ENCODE results near the gene RUSC2. TPM values are rescaled to one million over a fixed set of nuclear protein-coding genes. Genes with fewer than 3 reads are reported as not detected.
A peak's percentile ranks its signal among the peaks of the same experiment; 100 is the strongest.
"Not testable (repeated sequence)": the region's sequence is repeated elsewhere in the genome, so short reads cannot be mapped to it uniquely, and the experiment has no call there.

Gene RUSC2
- 4.4 and 5.8 TPM in 2 replicates for total RNA-seq

DNA sequence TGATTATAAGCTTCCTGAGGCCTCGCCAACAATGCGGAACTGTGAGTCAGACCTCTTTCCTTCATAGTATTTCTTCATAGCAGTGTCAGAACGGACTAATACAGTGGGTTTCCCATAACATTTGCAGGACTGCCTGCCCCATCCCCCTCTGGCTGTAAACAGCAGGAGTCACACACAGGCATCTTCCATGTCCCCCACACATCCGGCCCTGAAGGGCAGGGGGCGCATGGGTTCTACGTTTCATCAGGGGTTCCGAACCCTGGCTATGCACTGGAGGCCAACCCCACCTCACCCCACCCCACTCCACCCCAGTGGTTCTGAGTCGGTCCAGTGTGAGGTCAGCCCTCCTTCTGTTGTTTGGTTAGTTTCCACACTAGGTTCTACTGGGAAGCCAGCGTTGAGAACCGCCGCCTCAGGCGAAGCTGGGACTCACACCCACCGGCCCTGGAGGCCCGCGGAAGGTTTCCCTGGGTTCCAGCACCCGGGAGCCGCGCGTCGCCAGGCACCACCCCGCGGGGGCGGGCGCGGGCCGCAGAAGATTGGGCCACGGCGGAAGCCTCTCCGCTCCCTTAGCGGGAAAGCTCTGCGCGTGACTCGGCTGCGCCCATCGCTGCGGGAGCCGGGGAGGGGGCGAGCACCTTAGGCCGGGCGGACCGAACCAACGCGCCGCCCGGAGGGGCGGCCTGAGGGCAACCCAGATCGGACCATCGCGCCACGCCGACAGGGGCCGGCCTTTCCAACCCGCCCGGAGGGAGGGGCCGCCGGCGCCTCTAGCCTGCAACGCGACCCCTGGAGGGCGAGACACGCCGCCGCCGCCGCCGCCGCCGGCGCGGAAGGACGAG lies at the start of gene RUSC2:
RUSC2 (plus strand) TSS at position 799 of the 842 bp plus-strand sequence. CDS start 56,411 bp downstream, outside the sequence.
- Mint-ChIP-seq H3K9me3 (peaks cover 5% of the 10 kb centered on the region), H3K36me3 (ENCODE audit: low read depth) (peaks cover 5% of the 10 kb centered on the region), H3K27me3 (ENCODE audit: insufficient read depth) (peaks cover 14% of the 10 kb centered on the region), H3K4me1 (ENCODE audit: low read depth) (peaks cover 35% of the 10 kb centered on the region), H3K27ac (peak within 1 kb of the TSS; percentile 63), H3K4me3 (peak within 1 kb of the TSS; percentile 88)
- DNase-seq (ENCODE audit: low spot score), result peak; percentile 51
- intact Hi-C loops (cut with micrococcal nuclease), result no loop called here

GRCh38 chr9:35446012-35446411 lies 43.9 kb upstream of the RUSC2 start:
- Mint-ChIP-seq H3K9me3 (no peaks in the 10 kb centered on the region), H3K27me3 (ENCODE audit: insufficient read depth) (peaks cover 13% of the 10 kb centered on the region), H3K4me1 (ENCODE audit: low read depth) (no peaks in the 10 kb centered on the region), H3K27ac (no peak overlapping the region), H3K36me3 (ENCODE audit: low read depth) (no peaks in the 10 kb centered on the region), H3K4me3 (no peak overlapping the region)
- intact Hi-C loops (cut with micrococcal nuclease), result no loop called here
- no peak for DNase-seq (ENCODE audit: low spot score)

DNA sequence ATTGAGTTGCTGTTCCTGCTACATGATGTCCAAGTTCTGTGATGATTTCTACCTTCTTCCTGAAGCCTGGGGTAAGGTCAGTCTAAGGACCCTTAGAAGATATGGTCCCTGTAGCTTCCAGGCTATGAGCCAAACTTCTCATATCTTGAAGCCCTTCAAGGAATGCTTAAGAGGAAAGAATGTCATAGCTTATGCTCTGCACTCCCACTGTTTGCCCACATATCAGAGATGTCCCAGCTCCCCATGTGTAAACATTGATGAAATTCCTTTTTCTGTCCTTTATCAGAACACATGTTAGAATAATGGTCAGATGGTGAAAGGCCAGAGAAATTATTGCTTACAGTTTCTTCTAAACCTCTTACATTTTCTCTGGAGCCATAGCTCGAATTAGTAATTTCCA lies 41.4 kb upstream of the RUSC2 start:
- no peaks in the 10 kb centered on the region for H3K4me1 Mint-ChIP-seq (ENCODE audit: low read depth)
- intact Hi-C loops (cut with micrococcal nuclease), result no loop called here

DNA sequence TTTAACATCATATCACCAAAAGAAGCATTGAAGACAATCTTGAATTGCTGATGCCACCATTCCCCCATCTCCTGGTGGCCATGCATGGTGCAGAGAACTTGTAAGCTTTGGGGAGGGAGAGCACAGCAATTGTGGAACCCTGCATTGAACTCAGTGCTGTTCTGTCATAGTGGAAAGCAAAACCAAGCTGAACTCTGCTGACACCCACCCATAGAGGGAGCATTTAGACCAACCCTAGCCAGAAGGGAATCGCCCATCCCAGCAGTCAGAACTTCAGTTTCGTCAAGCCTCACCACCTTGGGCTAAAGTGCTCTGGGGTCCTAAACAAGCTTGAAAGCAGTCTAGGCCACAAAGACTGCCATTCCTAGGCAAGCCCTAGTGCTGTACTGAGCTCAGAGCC lies 37.4 kb upstream of the RUSC2 start:
- Mint-ChIP-seq H3K4me3 (no peak overlapping the region), H3K4me1 (ENCODE audit: low read depth) (no peaks in the 10 kb centered on the region), H3K36me3 (ENCODE audit: low read depth) (no peaks in the 10 kb centered on the region), H3K27ac (no peak overlapping the region), H3K9me3 (no peaks in the 10 kb centered on the region), H3K27me3 (ENCODE audit: insufficient read depth) (peaks cover 10% of the 10 kb centered on the region)
- no peak for DNase-seq (ENCODE audit: low spot score)
- intact Hi-C loops (cut with micrococcal nuclease), result no loop called here

More for the DNA sequence above, 41.4 kb upstream of the RUSC2 start:
- H3K36me3 Mint-ChIP-seq (ENCODE audit: low read depth), result no peaks in the 10 kb centered on the region
- H3K27me3 Mint-ChIP-seq (ENCODE audit: insufficient read depth), result peaks cover 16% of the 10 kb centered on the region
- DNase-seq (ENCODE audit: low spot score), result no peak
- no peak overlapping the region for H3K4me3 Mint-ChIP-seq
- no peaks in the 10 kb centered on the region for H3K9me3 Mint-ChIP-seq
- no peak overlapping the region for H3K27ac Mint-ChIP-seq

GRCh38 chr9:35453786-35454185 lies 36.1 kb upstream of the RUSC2 start:
- H3K27me3 Mint-ChIP-seq (ENCODE audit: insufficient read depth), result peaks cover 9% of the 10 kb centered on the region
- H3K27ac Mint-ChIP-seq, result no peak overlapping the region
- no peaks in the 10 kb centered on the region for H3K36me3 Mint-ChIP-seq (ENCODE audit: low read depth)
- no peak overlapping the region for H3K4me3 Mint-ChIP-seq
- no peak for DNase-seq (ENCODE audit: low spot score)
- no peaks in the 10 kb centered on the region for H3K9me3 Mint-ChIP-seq
- H3K4me1 Mint-ChIP-seq (ENCODE audit: low read depth), result no peaks in the 10 kb centered on the region
- intact Hi-C loops (cut with micrococcal nuclease), result no loop called here

DNA sequence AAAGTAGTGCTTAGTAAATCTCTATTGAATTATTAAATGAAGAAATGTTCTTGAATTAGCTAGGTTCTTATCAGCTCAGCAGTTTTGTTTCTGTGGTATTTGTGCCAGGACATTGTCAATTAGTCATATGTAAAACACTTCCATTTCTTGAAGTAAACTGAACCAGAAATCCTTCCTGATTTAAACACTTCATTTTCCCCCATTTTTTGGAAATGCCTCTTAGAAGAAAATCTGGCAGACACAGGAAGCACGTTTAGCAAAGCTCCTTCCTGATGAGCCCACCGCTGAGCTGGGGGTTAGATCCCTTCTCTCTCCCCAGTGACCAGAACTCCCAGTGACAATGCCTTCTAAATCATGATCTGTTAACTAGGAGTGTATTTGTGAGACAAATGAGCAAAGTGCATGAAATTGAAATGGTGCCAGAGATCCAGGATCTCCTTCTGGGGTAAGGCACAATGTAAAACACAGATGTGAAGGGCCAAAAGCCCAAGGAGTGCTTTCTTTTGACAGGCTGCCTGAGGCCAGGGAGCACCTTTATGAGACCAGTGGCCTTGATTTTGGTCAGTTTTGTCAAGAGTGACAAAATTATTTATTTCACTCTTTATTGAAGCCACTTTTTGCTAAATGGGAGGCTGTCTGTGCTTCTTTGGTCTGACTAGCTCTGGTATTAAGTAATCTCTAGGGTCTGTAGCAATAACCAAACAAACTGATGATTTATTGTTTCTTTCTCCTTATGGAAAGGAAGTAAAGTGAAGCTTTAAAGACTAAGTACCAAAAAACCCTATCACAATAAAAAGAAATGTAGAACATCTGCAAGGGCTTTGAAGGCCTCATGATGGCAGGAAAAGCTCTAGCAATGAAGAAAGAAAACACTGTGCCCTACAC lies 25.5 kb upstream of the RUSC2 start:
- Mint-ChIP-seq H3K27me3 (ENCODE audit: insufficient read depth) (peaks cover 9% of the 10 kb centered on the region), H3K4me3 (no peak overlapping the region), H3K27ac (no peak overlapping the region), H3K36me3 (ENCODE audit: low read depth) (peaks cover 2% of the 10 kb centered on the region), H3K9me3 (peaks cover 18% of the 10 kb centered on the region), H3K4me1 (ENCODE audit: low read depth) (no peaks in the 10 kb centered on the region)
- intact Hi-C loops (cut with micrococcal nuclease), result no loop called here
- DNase-seq (ENCODE audit: low spot score), result no peak

DNA sequence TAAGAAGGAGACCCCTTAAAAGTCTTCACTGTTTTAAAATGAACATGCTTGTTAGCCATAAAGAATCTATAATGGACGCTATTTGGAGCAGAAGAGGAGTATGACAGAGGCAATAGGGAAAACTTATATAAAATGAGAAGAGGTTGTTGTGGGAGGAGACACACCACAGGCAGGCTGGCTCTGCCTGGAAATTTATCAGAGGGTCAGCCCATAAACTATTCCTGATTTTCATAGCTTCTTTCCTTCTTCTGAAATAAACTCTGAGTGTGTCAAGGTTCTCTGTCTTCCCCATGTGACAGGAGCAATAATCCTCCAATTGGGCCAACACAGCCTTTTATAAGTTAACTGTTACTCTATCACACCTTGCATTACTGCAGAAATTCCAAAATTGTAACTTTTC lies 19.6 kb upstream of the RUSC2 start:
- Mint-ChIP-seq H3K27me3 (ENCODE audit: insufficient read depth) (peaks cover 27% of the 10 kb centered on the region), H3K36me3 (ENCODE audit: low read depth) (no peaks in the 10 kb centered on the region), H3K9me3 (no peaks in the 10 kb centered on the region), H3K4me1 (ENCODE audit: low read depth) (no peaks in the 10 kb centered on the region), H3K4me3 (no peak overlapping the region), H3K27ac (no peak overlapping the region)
- DNase-seq (ENCODE audit: low spot score), result no peak
- intact Hi-C loops (cut with micrococcal nuclease), result no loop called here

- intact Hi-C loops (cut with micrococcal nuclease), result no loop called here
- Mint-ChIP-seq H3K27me3 (ENCODE audit: insufficient read depth) (peaks cover 29% of the 10 kb centered on the region), H3K4me3 (no peak overlapping the region), H3K4me1 (ENCODE audit: low read depth) (no peaks in the 10 kb centered on the region), H3K27ac (no peak overlapping the region), H3K36me3 (ENCODE audit: low read depth) (no peaks in the 10 kb centered on the region), H3K9me3 (no peaks in the 10 kb centered on the region)
- no peak for DNase-seq (ENCODE audit: low spot score)
Observed at GRCh38 chr9:35470894-35471293, 19.0 kb upstream of the RUSC2 start.

DNA sequence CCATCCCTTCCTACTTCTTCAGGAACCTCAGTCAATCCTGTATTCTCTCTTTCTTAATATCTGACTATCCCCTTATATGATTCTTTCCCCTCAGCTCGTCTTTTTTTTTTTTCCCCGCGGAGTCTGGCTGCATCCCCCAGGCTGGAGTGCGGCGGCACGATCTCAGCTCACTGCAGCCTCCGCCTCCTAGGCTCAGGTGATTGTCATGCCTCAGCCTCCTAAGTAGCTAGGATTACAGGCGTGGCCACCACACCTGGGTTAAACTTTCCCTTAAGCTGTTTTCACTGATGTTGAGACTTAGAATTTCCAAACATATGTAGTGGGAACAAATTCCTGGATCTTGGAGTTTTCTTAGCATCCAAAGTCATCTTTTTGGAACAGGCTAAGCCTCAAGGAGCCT lies 13.3 kb upstream of the RUSC2 start:
- H3K4me3 Mint-ChIP-seq, result no peak overlapping the region
- intact Hi-C loops (cut with micrococcal nuclease), result loop anchor here (2.0 to 5.0 kb wide), 3 partner anchors 219 to 716 kb away; no protein-coding TSS in a partner anchor
- H3K9me3 Mint-ChIP-seq, result no peaks in the 10 kb centered on the region
- peaks cover 33% of the 10 kb centered on the region for H3K27me3 Mint-ChIP-seq (ENCODE audit: insufficient read depth)
- no peak overlapping the region for H3K27ac Mint-ChIP-seq
- H3K4me1 Mint-ChIP-seq (ENCODE audit: low read depth), result no peaks in the 10 kb centered on the region
- no peaks in the 10 kb centered on the region for H3K36me3 Mint-ChIP-seq (ENCODE audit: low read depth)
- DNase-seq (ENCODE audit: low spot score), result no peak

GRCh38 chr9:35477211-35477855 lies 12.6 kb upstream of the RUSC2 start:
- peaks cover 33% of the 10 kb centered on the region for H3K27me3 Mint-ChIP-seq (ENCODE audit: insufficient read depth)
- not testable (repeated sequence) for H3K36me3 Mint-ChIP-seq (ENCODE audit: low read depth); H3K4me1 Mint-ChIP-seq (ENCODE audit: low read depth); H3K4me3 Mint-ChIP-seq; H3K9me3 Mint-ChIP-seq; H3K27ac Mint-ChIP-seq
- peak; percentile 6 for DNase-seq (ENCODE audit: low spot score)
- intact Hi-C loops (cut with micrococcal nuclease), result loop anchor here (1.0 to 5.0 kb wide), 5 partner anchors 220 to 717 kb away; no protein-coding TSS in a partner anchor

- Mint-ChIP-seq H3K4me3 (no peak overlapping the region), H3K36me3 (ENCODE audit: low read depth) (no peaks in the 10 kb centered on the region), H3K27ac (no peak overlapping the region), H3K4me1 (ENCODE audit: low read depth) (no peaks in the 10 kb centered on the region), H3K9me3 (no peaks in the 10 kb centered on the region), H3K27me3 (ENCODE audit: insufficient read depth) (peaks cover 24% of the 10 kb centered on the region)
- intact Hi-C loops (cut with micrococcal nuclease), result loop anchor here (5.0 kb wide), 2 partner anchors 222 to 403 kb away; no protein-coding TSS in a partner anchor
- no peak for DNase-seq (ENCODE audit: low spot score)
Observed at GRCh38 chr9:35478871-35479270, 11.0 kb upstream of the RUSC2 start.

DNA sequence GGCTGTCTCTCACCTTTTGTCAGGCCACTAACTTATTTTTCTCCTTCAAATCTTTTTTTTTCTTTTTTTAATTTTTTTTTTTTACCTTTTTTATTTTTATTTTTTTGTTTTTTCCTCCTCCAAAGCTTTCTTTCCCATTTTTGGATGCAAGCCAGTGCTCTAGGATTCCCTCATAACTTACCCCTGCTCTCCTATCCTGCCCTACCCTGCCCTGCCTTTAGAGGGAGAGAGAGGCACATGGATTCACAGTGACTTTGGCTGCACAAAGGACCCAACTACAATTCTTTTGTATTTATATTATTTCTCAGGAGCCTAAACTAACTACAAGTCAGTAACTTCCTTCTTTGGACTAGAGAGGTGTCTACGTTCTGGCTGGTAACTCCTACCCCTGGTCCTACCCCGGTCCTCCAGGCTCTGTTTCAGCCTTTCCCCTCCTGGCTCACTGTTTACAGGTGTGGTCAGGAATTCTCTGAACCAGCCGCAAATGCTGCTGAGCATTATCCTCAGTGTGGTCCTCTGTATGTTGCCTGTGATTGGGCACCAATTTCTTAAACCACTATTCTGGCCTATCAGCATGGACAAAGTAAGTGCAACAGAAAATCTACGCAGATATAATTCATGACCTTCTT lies 8.4 kb upstream of the RUSC2 start:
- no peaks in the 10 kb centered on the region for H3K4me1 Mint-ChIP-seq (ENCODE audit: low read depth)
- H3K36me3 Mint-ChIP-seq (ENCODE audit: low read depth), result no peaks in the 10 kb centered on the region
- intact Hi-C loops (cut with micrococcal nuclease), result loop anchor here (1.0 kb wide), 3 partner anchors 73 to 215 kb away; no protein-coding TSS in a partner anchor
- no peak overlapping the region for H3K4me3 Mint-ChIP-seq
- no peaks in the 10 kb centered on the region for H3K9me3 Mint-ChIP-seq
- DNase-seq (ENCODE audit: low spot score), result peak; percentile 12
- peaks cover 7% of the 10 kb centered on the region for H3K27me3 Mint-ChIP-seq (ENCODE audit: insufficient read depth)
- H3K27ac Mint-ChIP-seq, result no peak overlapping the region

All from activated T-helper 1 cell treated with anti-CD3 and anti-CD28 coated beads, Interleukin-12 subunit alpha, Interleukin-12 subunit beta, Interleukin-2, Interleukin-4 antibody, amounts not matched to agents 30 ng/mL and 10 ng/mL and 1 ng/mL, durations not matched to agents 14 hours and 24 hours and 36 hours (primary cell).